Tibial nerve (tissue), 4 donors: ENCODE results near the gene EXT2.

Experiments
- CTCF ChIP-seq, 5 experiments: fragments of 200-600 bp in 3 of 5; fragments of 450-650 bp in 2 of 5; sonication (generic) in 3 of 5; IDR thresholded peaks; one replicate each; pipeline ENCODE4 v1.5.1; 2016 to 2019; ENCODE audit warnings: antibody characterized with exemption in 5 of 5, mild to moderate bottlenecking in 3 of 5, moderate library complexity in 2 of 5
- EP300 ChIP-seq, 2 donors: sonication (generic); formaldehyde crosslinking; IDR thresholded peaks; one replicate each; pipeline ENCODE4 v1.6.1; 2017; ENCODE audit warnings: antibody characterized with exemption in 2 of 2, mild to moderate bottlenecking in 1 of 2
- POLR2A ChIP-seq, 2 donors: fragments of 450-650 bp; IDR thresholded peaks; one replicate each; pipeline ENCODE4 v1.6.1; 2017; ENCODE audit warnings: antibody characterized with exemption in 2 of 2, mild to moderate bottlenecking in 2 of 2, moderate library complexity in 2 of 2

- TF ChIP-seq EP300 (IDR thresholded peaks at IDR 0.05) (no peak), CTCF (IDR thresholded peaks at IDR 0.05) (no peak), POLR2A (IDR thresholded peaks at IDR 0.05) (no peak)
Observed at GRCh38 chr11:44280257-44280656, 184.8 kb downstream of the EXT2 start.
